ENCODE results near the gene RLF. TPM values are rescaled to one million over a fixed set of nuclear protein-coding genes. Genes with fewer than 3 reads are reported as not detected.

The RLF gene
- total RNA-seq, 1 donor from 2014 or later, result 14.0 TPM

DNA sequence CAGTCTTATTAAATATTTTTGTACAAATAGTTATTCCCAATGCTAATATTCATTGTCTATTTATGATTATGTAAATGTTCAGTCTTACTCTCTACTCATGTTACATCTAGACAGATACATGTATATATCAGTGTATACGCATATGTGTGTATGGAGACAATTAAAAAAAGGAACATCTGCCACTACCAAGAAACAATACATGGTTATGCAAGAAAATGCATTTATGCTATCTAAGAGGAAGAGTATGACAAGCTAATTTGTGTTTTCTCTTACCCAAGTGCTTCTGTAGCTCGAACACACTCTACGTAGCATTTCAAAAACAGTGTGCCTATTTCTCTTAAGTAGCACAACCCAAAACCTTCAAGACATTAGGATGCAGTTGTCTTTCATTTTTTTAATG lies 6.1 kb upstream of the RLF start:
- H3K9me3 Mint-ChIP-seq (ENCODE audit: unreplicated experiment), result no peaks in the 10 kb centered on the region
- H3K4me3 Mint-ChIP-seq (ENCODE audit: unreplicated experiment), result no peak overlapping the region
- no peaks in the 10 kb centered on the region for H3K36me3 Mint-ChIP-seq (ENCODE audit: unreplicated experiment)
- H3K27ac Mint-ChIP-seq (ENCODE audit: unreplicated experiment), result no peak overlapping the region
- TF ChIP-seq, protein P1, sequence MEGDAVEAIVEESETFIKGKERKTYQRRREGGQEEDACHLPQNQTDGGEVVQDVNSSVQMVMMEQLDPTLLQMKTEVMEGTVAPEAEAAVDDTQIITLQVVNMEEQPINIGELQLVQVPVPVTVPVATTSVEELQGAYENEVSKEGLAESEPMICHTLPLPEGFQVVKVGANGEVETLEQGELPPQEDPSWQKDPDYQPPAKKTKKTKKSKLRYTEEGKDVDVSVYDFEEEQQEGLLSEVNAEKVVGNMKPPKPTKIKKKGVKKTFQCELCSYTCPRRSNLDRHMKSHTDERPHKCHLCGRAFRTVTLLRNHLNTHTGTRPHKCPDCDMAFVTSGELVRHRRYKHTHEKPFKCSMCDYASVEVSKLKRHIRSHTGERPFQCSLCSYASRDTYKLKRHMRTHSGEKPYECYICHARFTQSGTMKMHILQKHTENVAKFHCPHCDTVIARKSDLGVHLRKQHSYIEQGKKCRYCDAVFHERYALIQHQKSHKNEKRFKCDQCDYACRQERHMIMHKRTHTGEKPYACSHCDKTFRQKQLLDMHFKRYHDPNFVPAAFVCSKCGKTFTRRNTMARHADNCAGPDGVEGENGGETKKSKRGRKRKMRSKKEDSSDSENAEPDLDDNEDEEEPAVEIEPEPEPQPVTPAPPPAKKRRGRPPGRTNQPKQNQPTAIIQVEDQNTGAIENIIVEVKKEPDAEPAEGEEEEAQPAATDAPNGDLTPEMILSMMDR (IDR thresholded peaks at IDR 0.05), result no peak
- DNase-seq (ENCODE audit: extremely low spot score, unreplicated experiment), result no peak
- H3K4me1 Mint-ChIP-seq (ENCODE audit: unreplicated experiment), result peaks cover 1% of the 10 kb centered on the region
- peaks cover 28% of the 10 kb centered on the region for H3K27me3 Mint-ChIP-seq (ENCODE audit: unreplicated experiment)

DNA sequence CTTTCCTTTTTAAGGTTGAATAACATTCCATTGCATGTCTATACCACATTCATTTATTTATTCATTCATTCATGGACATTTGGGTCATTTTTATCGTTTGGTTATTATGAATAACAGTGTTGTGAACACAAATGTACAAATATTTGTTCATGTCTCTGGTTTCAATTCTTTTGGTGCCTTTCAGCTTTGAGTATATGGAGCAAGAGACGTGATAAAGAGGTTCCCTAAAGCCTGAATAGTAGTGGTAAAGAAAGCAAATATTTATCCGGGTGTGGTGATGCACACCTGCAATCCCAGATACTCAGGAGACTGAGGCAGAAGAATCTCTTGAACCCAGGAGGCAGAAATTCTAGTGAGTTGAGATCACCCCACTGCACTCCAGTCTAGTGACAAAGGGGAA lies 5.3 kb upstream of the RLF start:
- Mint-ChIP-seq H3K4me3 (ENCODE audit: unreplicated experiment) (no peak overlapping the region), H3K27ac (ENCODE audit: unreplicated experiment) (no peak overlapping the region), H3K36me3 (ENCODE audit: unreplicated experiment) (no peaks in the 10 kb centered on the region), H3K4me1 (ENCODE audit: unreplicated experiment) (peaks cover 5% of the 10 kb centered on the region), H3K9me3 (ENCODE audit: unreplicated experiment) (no peaks in the 10 kb centered on the region), H3K27me3 (ENCODE audit: unreplicated experiment) (peaks cover 28% of the 10 kb centered on the region)
- TF ChIP-seq, protein P1 (IDR thresholded peaks at IDR 0.05), result no peak
- DNase-seq (ENCODE audit: extremely low spot score, unreplicated experiment), result no peak

DNA sequence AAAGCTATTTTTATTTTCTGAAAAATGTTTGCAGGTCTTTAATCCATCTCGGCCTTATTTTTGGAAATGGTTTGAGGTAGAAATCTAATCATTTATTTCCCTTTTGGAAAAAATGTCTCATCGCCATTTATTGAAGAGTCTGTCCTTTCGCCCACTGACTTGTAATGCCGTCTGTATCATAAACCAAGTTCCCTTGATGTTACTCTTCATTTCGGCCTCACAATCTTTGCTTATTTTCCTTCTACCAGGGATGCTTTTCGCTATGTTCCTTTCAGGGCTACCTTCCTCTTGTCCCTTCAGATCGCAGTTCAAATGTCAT lies 422 bp upstream of the RLF start:
- TF ChIP-seq, protein P1 (IDR thresholded peaks at IDR 0.05), result no peak
- Mint-ChIP-seq H3K4me3 (ENCODE audit: unreplicated experiment) (no peak overlapping the region), H3K9me3 (ENCODE audit: unreplicated experiment) (no peaks in the 10 kb centered on the region), H3K4me1 (ENCODE audit: unreplicated experiment) (peaks cover 20% of the 10 kb centered on the region), H3K36me3 (ENCODE audit: unreplicated experiment) (no peaks in the 10 kb centered on the region), H3K27me3 (ENCODE audit: unreplicated experiment) (peaks cover 3% of the 10 kb centered on the region), H3K27ac (ENCODE audit: unreplicated experiment) (no peak overlapping the region)
- no peak for DNase-seq (ENCODE audit: extremely low spot score, unreplicated experiment)

- Mint-ChIP-seq H3K4me3 (ENCODE audit: unreplicated experiment) (no peak overlapping the region), H3K27ac (ENCODE audit: unreplicated experiment) (no peak overlapping the region), H3K9me3 (ENCODE audit: unreplicated experiment) (no peaks in the 10 kb centered on the region), H3K36me3 (ENCODE audit: unreplicated experiment) (no peaks in the 10 kb centered on the region), H3K4me1 (ENCODE audit: unreplicated experiment) (peaks cover 20% of the 10 kb centered on the region), H3K27me3 (ENCODE audit: unreplicated experiment) (peaks cover 3% of the 10 kb centered on the region)
- TF ChIP-seq, protein P1 (IDR thresholded peaks at IDR 0.05), result no peak
- no peak for DNase-seq (ENCODE audit: extremely low spot score, unreplicated experiment)
Observed at GRCh38 chr1:40161888-40162397, 756 bp downstream of the RLF start.

- H3K27ac Mint-ChIP-seq (ENCODE audit: unreplicated experiment), result no peak overlapping the region
- DNase-seq (ENCODE audit: extremely low spot score, unreplicated experiment), result no peak
- TF ChIP-seq, protein P1 (IDR thresholded peaks at IDR 0.05), result no peak
- H3K9me3 Mint-ChIP-seq (ENCODE audit: unreplicated experiment), result no peaks in the 10 kb centered on the region
- H3K4me1 Mint-ChIP-seq (ENCODE audit: unreplicated experiment), result peaks cover 20% of the 10 kb centered on the region
- H3K36me3 Mint-ChIP-seq (ENCODE audit: unreplicated experiment), result no peaks in the 10 kb centered on the region
- H3K4me3 Mint-ChIP-seq (ENCODE audit: unreplicated experiment), result no peak overlapping the region
- peaks cover 3% of the 10 kb centered on the region for H3K27me3 Mint-ChIP-seq (ENCODE audit: unreplicated experiment)
Observed at GRCh38 chr1:40162753-40163441, 1.7 kb downstream of the RLF start.

All from osteocyte (in vitro differentiated cells).